ENCODE results near the gene MAML2. TPM values are rescaled to one million over a fixed set of nuclear protein-coding genes. Genes with fewer than 3 reads are reported as not detected.

Gene MAML2
- total RNA-seq, 1 experiment from 2014 or later: 2.9 TPM

DNA sequence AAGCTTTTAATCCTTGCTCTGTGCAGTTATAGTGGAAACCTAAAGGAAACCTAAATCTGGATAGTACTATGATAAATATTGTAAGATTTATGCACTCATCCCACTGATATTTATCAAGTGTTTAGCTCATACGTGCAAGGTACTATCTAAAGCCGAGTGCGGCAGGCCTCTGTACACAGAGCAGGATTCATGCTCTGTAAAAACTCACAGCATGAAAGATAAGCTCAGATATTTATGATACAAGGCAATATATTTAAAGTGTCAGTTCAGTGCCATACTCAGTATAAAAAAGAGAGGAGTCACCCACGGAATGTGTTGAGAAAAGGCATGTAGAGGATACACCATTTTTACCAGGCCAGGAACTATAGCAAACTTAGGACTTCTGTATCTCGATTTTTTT, 66.2 kb downstream of the MAML2 start:
- POLR2A ChIA-PET: interaction anchor here (0.6 kb wide), 1 partner anchor 34 kb away, joined by 10 read pairs; no protein-coding TSS in a partner anchor

DNA sequence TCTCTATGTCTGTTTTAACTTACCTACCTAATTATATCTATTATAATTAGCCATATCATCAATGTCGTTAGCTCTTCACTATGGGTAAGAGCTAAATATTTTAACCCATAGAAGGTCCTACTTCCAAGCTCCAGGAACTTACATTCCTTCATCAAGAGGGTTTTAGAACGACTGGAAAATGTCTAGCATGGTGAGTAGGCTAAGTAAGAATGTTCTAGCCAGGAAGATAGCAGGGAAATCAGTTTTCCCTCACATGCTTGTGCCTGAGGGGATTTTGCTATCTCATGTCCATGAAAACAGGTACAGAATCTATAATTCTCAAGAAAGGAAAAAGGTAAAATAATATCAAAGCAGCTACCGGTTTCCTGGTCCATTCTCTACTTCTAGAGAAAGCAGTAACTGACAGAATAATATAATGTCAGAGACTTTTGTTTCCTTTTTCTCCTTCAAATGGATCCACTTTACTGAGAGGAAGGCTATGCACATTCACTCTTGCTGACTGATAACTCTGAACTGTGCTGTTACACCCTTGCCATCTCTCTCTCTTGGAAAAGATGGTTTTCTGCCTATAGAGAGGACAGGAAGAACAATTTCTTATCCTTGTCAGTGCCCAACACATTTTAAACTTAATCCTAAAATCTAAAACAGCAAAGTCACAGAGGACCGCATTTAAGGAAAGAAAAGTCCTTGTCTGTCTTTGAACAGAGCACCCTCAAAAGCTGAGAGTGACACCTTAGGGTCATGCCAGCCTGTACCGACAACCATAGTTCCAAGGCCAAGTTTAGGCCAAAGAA, 67.0 kb downstream of the MAML2 start:
- ATAC-seq (no peak), DNase-seq (ENCODE audit: low read depth, low spot score) (no peak)
- H3K36me3 ChIP-seq (ENCODE audit: control insufficient read depth, insufficient read depth, low read length): no peaks in the 10 kb centered on the region
- BruUV-seq (replicated peaks): no TSS peak
- no peak overlapping the region for H3K4me3 ChIP-seq (ENCODE audit: low read depth in 2 of 2, low read length in 2 of 2)
- H3K9me3 ChIP-seq (ENCODE audit: control insufficient read depth, insufficient read depth, low read depth, low read length): no peaks in the 10 kb centered on the region
- in situ Hi-C loops (cut with HindIII; ENCODE audit: low pct_unique_long_range_greater_than_20kb, low sequenced_read_pairs): no loop called here
- ChIA-PET POLR2A (interaction anchor here (0.5 to 0.6 kb wide), 2 partner anchors 21 to 33 kb away, joined by 4 to 10 read pairs; no protein-coding TSS in a partner anchor), CTCF (no interaction called here)
- no peak for TF ChIP-seq TCF7L2 (IDR thresholded peaks at IDR 0.05; ENCODE audit: low read depth, low read length)
- no peak for TF ChIP-seq POLR2AphosphoS5 (IDR thresholded peaks at IDR 0.05; ENCODE audit: low read depth, low read length)
- TF ChIP-seq, protein P1, sequence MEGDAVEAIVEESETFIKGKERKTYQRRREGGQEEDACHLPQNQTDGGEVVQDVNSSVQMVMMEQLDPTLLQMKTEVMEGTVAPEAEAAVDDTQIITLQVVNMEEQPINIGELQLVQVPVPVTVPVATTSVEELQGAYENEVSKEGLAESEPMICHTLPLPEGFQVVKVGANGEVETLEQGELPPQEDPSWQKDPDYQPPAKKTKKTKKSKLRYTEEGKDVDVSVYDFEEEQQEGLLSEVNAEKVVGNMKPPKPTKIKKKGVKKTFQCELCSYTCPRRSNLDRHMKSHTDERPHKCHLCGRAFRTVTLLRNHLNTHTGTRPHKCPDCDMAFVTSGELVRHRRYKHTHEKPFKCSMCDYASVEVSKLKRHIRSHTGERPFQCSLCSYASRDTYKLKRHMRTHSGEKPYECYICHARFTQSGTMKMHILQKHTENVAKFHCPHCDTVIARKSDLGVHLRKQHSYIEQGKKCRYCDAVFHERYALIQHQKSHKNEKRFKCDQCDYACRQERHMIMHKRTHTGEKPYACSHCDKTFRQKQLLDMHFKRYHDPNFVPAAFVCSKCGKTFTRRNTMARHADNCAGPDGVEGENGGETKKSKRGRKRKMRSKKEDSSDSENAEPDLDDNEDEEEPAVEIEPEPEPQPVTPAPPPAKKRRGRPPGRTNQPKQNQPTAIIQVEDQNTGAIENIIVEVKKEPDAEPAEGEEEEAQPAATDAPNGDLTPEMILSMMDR (IDR thresholded peaks at IDR 0.05): no peak
- no peak for TF ChIP-seq SIN3A (IDR thresholded peaks at IDR 0.05; ENCODE audit: borderline replicate concordance, insufficient read depth, low read depth, low read length)
- TF ChIP-seq, protein P2, sequence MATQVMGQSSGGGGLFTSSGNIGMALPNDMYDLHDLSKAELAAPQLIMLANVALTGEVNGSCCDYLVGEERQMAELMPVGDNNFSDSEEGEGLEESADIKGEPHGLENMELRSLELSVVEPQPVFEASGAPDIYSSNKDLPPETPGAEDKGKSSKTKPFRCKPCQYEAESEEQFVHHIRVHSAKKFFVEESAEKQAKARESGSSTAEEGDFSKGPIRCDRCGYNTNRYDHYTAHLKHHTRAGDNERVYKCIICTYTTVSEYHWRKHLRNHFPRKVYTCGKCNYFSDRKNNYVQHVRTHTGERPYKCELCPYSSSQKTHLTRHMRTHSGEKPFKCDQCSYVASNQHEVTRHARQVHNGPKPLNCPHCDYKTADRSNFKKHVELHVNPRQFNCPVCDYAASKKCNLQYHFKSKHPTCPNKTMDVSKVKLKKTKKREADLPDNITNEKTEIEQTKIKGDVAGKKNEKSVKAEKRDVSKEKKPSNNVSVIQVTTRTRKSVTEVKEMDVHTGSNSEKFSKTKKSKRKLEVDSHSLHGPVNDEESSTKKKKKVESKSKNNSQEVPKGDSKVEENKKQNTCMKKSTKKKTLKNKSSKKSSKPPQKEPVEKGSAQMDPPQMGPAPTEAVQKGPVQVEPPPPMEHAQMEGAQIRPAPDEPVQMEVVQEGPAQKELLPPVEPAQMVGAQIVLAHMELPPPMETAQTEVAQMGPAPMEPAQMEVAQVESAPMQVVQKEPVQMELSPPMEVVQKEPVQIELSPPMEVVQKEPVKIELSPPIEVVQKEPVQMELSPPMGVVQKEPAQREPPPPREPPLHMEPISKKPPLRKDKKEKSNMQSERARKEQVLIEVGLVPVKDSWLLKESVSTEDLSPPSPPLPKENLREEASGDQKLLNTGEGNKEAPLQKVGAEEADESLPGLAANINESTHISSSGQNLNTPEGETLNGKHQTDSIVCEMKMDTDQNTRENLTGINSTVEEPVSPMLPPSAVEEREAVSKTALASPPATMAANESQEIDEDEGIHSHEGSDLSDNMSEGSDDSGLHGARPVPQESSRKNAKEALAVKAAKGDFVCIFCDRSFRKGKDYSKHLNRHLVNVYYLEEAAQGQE (IDR thresholded peaks at IDR 0.05; ENCODE audit: insufficient read depth in 1 of 2, low read depth in 2 of 2, low read length in 1 of 2): no peak
- peaks cover 7% of the 10 kb centered on the region; the same call in 1 of the 2 replicates for H3K4me1 ChIP-seq (ENCODE audit: control insufficient read depth, insufficient read depth, low read length)
- H3K27ac ChIP-seq (ENCODE audit: low read length): no peak overlapping the region
- intact Hi-C loops (cut with micrococcal nuclease; ENCODE audit: unreplicated experiment): no loop called here
- H3K27me3 ChIP-seq (ENCODE audit: control insufficient read depth, insufficient read depth, low read length): no peaks in the 10 kb centered on the region

More for the DNA sequence above, 66.2 kb downstream of the MAML2 start:
- in situ Hi-C loops (cut with HindIII; ENCODE audit: low pct_unique_long_range_greater_than_20kb, low sequenced_read_pairs): no loop called here
- H3K4me1 ChIP-seq (ENCODE audit: control insufficient read depth, insufficient read depth, low read length): peaks cover 7% of the 10 kb centered on the region; the same call in 1 of the 2 replicates
- DNase-seq (ENCODE audit: low read depth, low spot score) (no peak), ATAC-seq (no peak)
- no peaks in the 10 kb centered on the region for H3K27me3 ChIP-seq (ENCODE audit: control insufficient read depth, insufficient read depth, low read length)
- H3K27ac ChIP-seq (ENCODE audit: low read length): no peak overlapping the region
- intact Hi-C loops (cut with micrococcal nuclease; ENCODE audit: unreplicated experiment): no loop called here
- H3K36me3 ChIP-seq (ENCODE audit: control insufficient read depth, insufficient read depth, low read length): no peaks in the 10 kb centered on the region
- no peak overlapping the region for H3K4me3 ChIP-seq (ENCODE audit: low read depth in 2 of 2, low read length in 2 of 2)
- CTCF ChIA-PET: no interaction called here
- no TSS peak for BruUV-seq (replicated peaks)
- TF ChIP-seq TCF7L2 (IDR thresholded peaks at IDR 0.05; ENCODE audit: low read depth, low read length) (no peak), SIN3A (IDR thresholded peaks at IDR 0.05; ENCODE audit: borderline replicate concordance, insufficient read depth, low read depth, low read length) (no peak), POLR2AphosphoS5 (IDR thresholded peaks at IDR 0.05; ENCODE audit: low read depth, low read length) (no peak)
- TF ChIP-seq, protein P2 (IDR thresholded peaks at IDR 0.05; ENCODE audit: insufficient read depth in 1 of 2, low read depth in 2 of 2, low read length in 1 of 2): no peak
- TF ChIP-seq, protein P1 (IDR thresholded peaks at IDR 0.05): no peak
- H3K9me3 ChIP-seq (ENCODE audit: control insufficient read depth, insufficient read depth, low read depth, low read length): no peaks in the 10 kb centered on the region

Data from Panc1 (cell line).